Pancreas (tissue), 10 donors: ENCODE results near the gene LPIN1. TPM values are rescaled to one million over a fixed set of nuclear protein-coding genes. Genes with fewer than 3 reads are reported as not detected.

Experiments
- ATAC-seq, 4 donors: fragments of 200-7000 bp; cut with Tn5 transposase; one replicate each; pipeline versions ENCODE4 v1.8.0 to v1.9.1; 2020; ENCODE audit warnings: mild to moderate bottlenecking in 4 of 4, moderate library complexity in 4 of 4
- DNase-seq, 6 donors: peaks; one replicate each; pipeline ENCODE4 v3.0.0-alpha.2; 2020
- FAIRE-seq: peaks from 2 replicates; lab custom pipeline; 2012; peaks lifted over from hg19 to GRCh38; lab: Jason Lieb, UNC
- H3K27ac ChIP-seq, 4 donors: fragments of 200-600 bp; sonication (generic); 1 replicate in 3 of 4; 2 replicates in 1 of 4; pipeline versions ENCODE4 v1.5.0 to v1.8.0; 2020
- H3K27me3 ChIP-seq, 4 donors: fragments of 200-600 bp; one replicate each; pipeline ENCODE4 v1.8.0; 2021
- H3K36me3 ChIP-seq, 3 donors: fragments of 200-600 bp; sonication (generic) in 1 of 3; one replicate each; pipeline versions ENCODE4 v1.5.0 to v1.8.0; 2020 to 2021
- H3K4me1 ChIP-seq, 3 donors: fragments of 200-600 bp; one replicate each; pipeline ENCODE4 v1.8.0; 2021
- H3K4me3 ChIP-seq, 4 donors: fragments of 200-600 bp; sonication (generic) in 2 of 4; one replicate each; pipeline versions ENCODE4 v1.5.0 to v1.8.0; 2020 to 2021
- H3K9me3 ChIP-seq, 4 donors: fragments of 200-600 bp; one replicate each; pipeline ENCODE4 v1.8.0; 2021
- CTCF ChIP-seq, 4 donors: fragments of 200-600 bp; sonication (generic) in 3 of 4; IDR thresholded peaks; one replicate each; pipeline versions ENCODE4 v1.5.0 to v1.8.0; 2021; ENCODE audit warnings: antibody characterized with exemption in 4 of 4
- WGBS, 2 donors: extraction: QIAGEN DNeasy Blood & Tissue Kit; methylation state at CpG; one replicate each; pipeline ENCODE4 v1.1.7; 2013; 5-methylcytosine and 5-hydroxymethylcytosine counted together
- intact Hi-C, 3 donors: fragments of 100-400 bp; cut with DNase I; formaldehyde crosslinking; loops; one replicate each; pipeline versions ENCODE4 v1.11.1 to v1.14.2; 2022
- microRNA-seq, 2 donors: library from miRNA; unstranded; fragments of <30 nt; microRNA quantifications; one replicate each; pipeline versions ENCODE4 to v1.1.0, GENCODE V29; 2019 to 2020
- polyA plus RNA-seq, 2 donors: library from polyadenylated mRNA; stranded (reverse); fragments of 200-250 nt; gene quantifications; one replicate each; pipeline ENCODE4 v1.2.3, GENCODE V29; 2013
- total RNA-seq, 6 donors: library from RNA; stranded (reverse); fragmentation: NEBNext Ultra II Directional in 4 of 6; extraction: Animal tissue kit (Norgen Biotek cat#: 25700) in 4 of 6; gene quantifications; one replicate each; pipeline versions ENCODE4 v1.2.1 to v1.2.4, GENCODE V29; 2021 to 2023
- donor health status: healthy with polysubstance abuse.
- donor health status: DM: no; HTN: no; CAD: no; lungs with moderate emphysema.
- donor health status: DM: no; HTN: no; CAD: no.
- donor health status: control.
- donor health status: control.
- donor health status: Bipolar disorder and iron deficiency.
- donor health status: DM: yes; HTN: yes; CAD: no.
- donor health status: DM: no; HTN: no; CAD: no.
- donor health status: DM: no; HTN: no; CAD: no.
- donor health status: DM: yes; HTN: yes; CAD: no.

The LPIN1 gene
- total and polyA plus RNA-seq, 8 donors: 7.4 to 16.5 (median 9.9) TPM

GRCh38 chr2:11875481-11875880, 129.0 kb downstream of the LPIN1 start:
- Histone ChIP-seq H3K27ac (no peak overlapping the region), H3K36me3 (no peaks in the 10 kb centered on the region), H3K9me3 (no peaks in the 10 kb centered on the region), H3K27me3 (no peaks in the 10 kb centered on the region), H3K4me3 (no peak overlapping the region), H3K4me1 (peaks cover 0 to 12% (median 0%) of the 10 kb centered on the region in 3 donors)
- FAIRE-seq: no peak
- no peak for TF ChIP-seq CTCF (IDR thresholded peaks at IDR 0.05)
- intact Hi-C loops: no loop called here
- ATAC-seq: no peak
- 48 to 52% methylated on average over 2 of the region's 2 CpGs for WGBS, 2 donors
- DNase-seq: no peak

- FAIRE-seq (no peak), ATAC-seq (no peak)
These were observed 130.0 kb downstream of the LPIN1 start for GRCh38 chr2:11876436-11876835.

GRCh38 chr2:11876889-11877288, 130.5 kb downstream of the LPIN1 start:
- no peak overlapping the region for H3K4me3 ChIP-seq
- no peak for TF ChIP-seq CTCF (IDR thresholded peaks at IDR 0.05)
- H3K9me3 ChIP-seq: no peaks in the 10 kb centered on the region
- DNase-seq: no peak
- WGBS, 2 donors: 83 to 89% methylated on average over 5 of the region's 5 CpGs
- intact Hi-C loops: no loop called here
- H3K4me1 ChIP-seq: peaks cover 0 to 12% (median 0%) of the 10 kb centered on the region in 3 donors
- no peak for ATAC-seq
- no peak for FAIRE-seq
- no peak overlapping the region for H3K27ac ChIP-seq
- H3K27me3 ChIP-seq: no peaks in the 10 kb centered on the region
- no peaks in the 10 kb centered on the region for H3K36me3 ChIP-seq

More at GRCh38 chr2:11876436-11876835, 130.0 kb downstream of the LPIN1 start:
- Histone ChIP-seq H3K9me3 (no peaks in the 10 kb centered on the region), H3K4me1 (peaks cover 0 to 12% (median 0%) of the 10 kb centered on the region in 3 donors), H3K27me3 (no peaks in the 10 kb centered on the region), H3K36me3 (no peaks in the 10 kb centered on the region), H3K27ac (no peak overlapping the region), H3K4me3 (no peak overlapping the region)
- no peak for TF ChIP-seq CTCF (IDR thresholded peaks at IDR 0.05)
- intact Hi-C loops: no loop called here
- DNase-seq: no peak
- 86 to 91% methylated on average over 6 of the region's 6 CpGs for WGBS, 2 donors

Small RNA genes lying within 50 kb of the gene (microRNA-seq; reads per million reads assigned to microRNA genes)
- gene MIR4262 (0 reads per million in 2 donors), gene MIR548S (0 to 0.29 reads per million in 2 donors)

Other genes with a start within 250 kb of the LPIN1 start
- gene GREB1, start 212.6 kb upstream of the LPIN1 start, total RNA-seq: 10 to 100 TPM in 1 of 6 donors, 1 to 10 TPM in 5; 3.5 to 16.1 (median 5.6) TPM
- 1 to 10 TPM; 6.2 to 6.8 TPM for gene GREB1, start 212.6 kb upstream of the LPIN1 start, polyA plus RNA-seq
- not detected for gene NTSR2, start 76.4 kb upstream of the LPIN1 start, total RNA-seq
- not detected for gene NTSR2, start 76.4 kb upstream of the LPIN1 start, polyA plus RNA-seq